IPS-18c (cell line): ENCODE data around the gene ASB18.

Experiments used
- H3K4me3 ChIP-seq: 2 replicates; pipeline ENCODE4 v1.7.0; 2013; ENCODE audit warnings: low read depth, mild to moderate bottlenecking, low read length, moderate library complexity; ENCODE audit not compliant: insufficient read depth
- H3K9me3 ChIP-seq: one replicate; pipeline ENCODE4 v1.6.1; 2013; ENCODE audit warnings: mild to moderate bottlenecking, low read length, moderate library complexity; ENCODE audit not compliant: control insufficient read depth, insufficient read depth

Gene ASB18

DNA sequence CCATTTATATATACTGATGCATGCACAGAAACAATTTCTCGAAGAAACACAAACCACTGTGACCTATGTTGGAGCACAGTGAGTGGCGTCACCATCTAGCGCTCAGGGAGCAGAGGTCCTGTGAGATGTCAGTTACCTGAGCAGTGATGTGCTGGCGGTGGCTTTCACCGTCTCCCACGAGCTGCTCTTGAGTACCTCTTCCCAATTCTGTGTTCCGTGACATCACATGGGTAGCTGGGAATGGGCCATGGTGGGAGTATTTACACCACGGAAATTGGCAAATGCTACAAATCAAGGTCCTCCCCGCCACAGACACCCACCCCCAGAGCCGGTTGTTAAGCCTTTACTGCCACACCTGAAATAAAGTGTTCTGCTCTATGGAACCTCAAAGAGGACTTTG, 120.4 kb downstream of the ASB18 start:
- no peaks in the 10 kb centered on the region for H3K9me3 ChIP-seq
- no peak overlapping the region for H3K4me3 ChIP-seq
